GM19239 (cell line): Measurements from ENCODE around the gene THBS1.

ENCODE experiments used
- DNase-seq: peaks from one replicate; pipeline ENCODE4 v3.0.0; 2011; ENCODE audit warnings: low spot score; ENCODE audit not compliant: insufficient read length
- FAIRE-seq: peaks from 2 replicates; lab custom pipeline; 2011; peaks lifted over from hg19 to GRCh38; lab: Jason Lieb, UNC

Gene THBS1

GRCh38 chr15:39580485-39581241 is at the start of gene THBS1:
Gene THBS1 (plus strand): TSS chr15:39581079. CDS start chr15:39581858, 779 bp downstream.
- DNase-seq (no peak), FAIRE-seq (no peak)

GRCh38 chr15:39534996-39535395 is 45.9 kb upstream of the THBS1 start:
- DNase-seq (no peak), FAIRE-seq (no peak)

- FAIRE-seq (no peak), DNase-seq (no peak)
These were observed 45.4 kb upstream of the THBS1 start for GRCh38 chr15:39535466-39535865.

- FAIRE-seq (no peak), DNase-seq (no peak)
These were observed 41.9 kb upstream of the THBS1 start for GRCh38 chr15:39538936-39539335.

- no peak for FAIRE-seq
These were observed 41.4 kb upstream of the THBS1 start for GRCh38 chr15:39539466-39539865.

GRCh38 chr15:39539973-39540558 is 40.8 kb upstream of the THBS1 start:
- no peak for FAIRE-seq

More at GRCh38 chr15:39539466-39539865, 41.4 kb upstream of the THBS1 start:
- no peak for DNase-seq

GRCh38 chr15:39542385-39543065 is 38.4 kb upstream of the THBS1 start:
- no peak for DNase-seq
- no peak for FAIRE-seq

More at GRCh38 chr15:39539973-39540558, 40.8 kb upstream of the THBS1 start:
- DNase-seq = no peak

- DNase-seq (no peak), FAIRE-seq (no peak)
These were observed 37.2 kb upstream of the THBS1 start for GRCh38 chr15:39543651-39544050.

GRCh38 chr15:39546842-39547241 is 34.0 kb upstream of the THBS1 start:
- DNase-seq (no peak), FAIRE-seq (no peak)

- DNase-seq = no peak
- no peak for FAIRE-seq
These were observed 32.3 kb upstream of the THBS1 start for GRCh38 chr15:39548561-39548960.

- FAIRE-seq (no peak), DNase-seq (no peak)
These were observed 31.0 kb upstream of the THBS1 start for GRCh38 chr15:39549912-39550311.

GRCh38 chr15:39551476-39551875 is 29.4 kb upstream of the THBS1 start:
- FAIRE-seq (no peak), DNase-seq (no peak)

- FAIRE-seq (no peak), DNase-seq (no peak)
These were observed 28.3 kb upstream of the THBS1 start for GRCh38 chr15:39552556-39552955.

- peak; percentile 63 for FAIRE-seq
- no peak for DNase-seq
These were observed 26.8 kb upstream of the THBS1 start for GRCh38 chr15:39553947-39554693.

GRCh38 chr15:39554746-39555387 is 26.0 kb upstream of the THBS1 start:
- FAIRE-seq = no peak
- DNase-seq = no peak

GRCh38 chr15:39555885-39556284 is 25.0 kb upstream of the THBS1 start:
- DNase-seq = no peak
- no peak for FAIRE-seq

GRCh38 chr15:39556461-39556860 is 24.4 kb upstream of the THBS1 start:
- no peak for DNase-seq
- FAIRE-seq = no peak

GRCh38 chr15:39558421-39558820 is 22.5 kb upstream of the THBS1 start:
- DNase-seq (no peak), FAIRE-seq (no peak)

GRCh38 chr15:39564972-39565665 is 15.8 kb upstream of the THBS1 start:
- FAIRE-seq = no peak
- DNase-seq = no peak
